C4-2B (cell line): ENCODE results near the gene OR52J3.
"Not testable (repeated sequence)": the region's sequence is repeated elsewhere in the genome, so short reads cannot be mapped to it uniquely, and the experiment has no call there.

Experiments
- CTCF ChIP-seq: fragments of 450-650 bp; conservative IDR thresholded peaks from 2 replicates; pipeline ENCODE4 v1.5.1; 2017; ENCODE audit warnings: mild to moderate bottlenecking
- ZFX ChIP-seq: fragments of 450-650 bp; IDR thresholded peaks from 2 replicates; pipeline ENCODE4 v1.6.1; 2017

GRCh38 chr11:5058679-5059078, 12.4 kb downstream of the OR52J3 start:
- not testable (repeated sequence) for TF ChIP-seq CTCF, ZFX
